Ramos (cell line): Measurements from ENCODE around the gene HYCC2.
"Not testable (repeated sequence)": the region's sequence is repeated elsewhere in the genome, so short reads cannot be mapped to it uniquely, and the experiment has no call there.

Experiments
- in situ Hi-C: fragments of 300-500 bp; cut with MboI; formaldehyde crosslinking; loops from one replicate; pipeline ENCODE4 v1.14.3; 2022; ENCODE audit warnings: low sequenced_read_pairs; ENCODE audit not compliant: unreplicated experiment

Gene HYCC2

GRCh38 chr2:201073071-201073470 lies 1.6 kb upstream of the HYCC2 start:
- in situ Hi-C loops: no loop called here

DNA sequence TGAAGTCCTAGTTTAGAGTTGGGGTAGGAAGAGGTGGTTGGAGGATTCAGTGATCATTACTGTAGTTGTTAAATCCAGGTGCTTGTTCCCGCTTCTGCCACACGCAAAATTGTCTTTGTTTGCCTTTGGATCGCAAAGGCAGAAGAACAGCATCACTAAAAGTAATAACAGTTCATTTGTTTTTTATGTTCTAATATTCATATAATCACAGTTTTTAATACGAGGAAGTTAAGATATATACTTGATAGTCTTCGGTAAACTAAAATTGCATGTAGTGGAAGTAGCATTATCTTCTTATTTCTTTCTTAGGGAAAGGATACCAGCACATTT lies 695 bp upstream of the HYCC2 start:
- in situ Hi-C loops: no loop called here

- in situ Hi-C loops: no loop called here
Observed at GRCh38 chr2:201070948-201071478, 458 bp downstream of the HYCC2 start.

DNA sequence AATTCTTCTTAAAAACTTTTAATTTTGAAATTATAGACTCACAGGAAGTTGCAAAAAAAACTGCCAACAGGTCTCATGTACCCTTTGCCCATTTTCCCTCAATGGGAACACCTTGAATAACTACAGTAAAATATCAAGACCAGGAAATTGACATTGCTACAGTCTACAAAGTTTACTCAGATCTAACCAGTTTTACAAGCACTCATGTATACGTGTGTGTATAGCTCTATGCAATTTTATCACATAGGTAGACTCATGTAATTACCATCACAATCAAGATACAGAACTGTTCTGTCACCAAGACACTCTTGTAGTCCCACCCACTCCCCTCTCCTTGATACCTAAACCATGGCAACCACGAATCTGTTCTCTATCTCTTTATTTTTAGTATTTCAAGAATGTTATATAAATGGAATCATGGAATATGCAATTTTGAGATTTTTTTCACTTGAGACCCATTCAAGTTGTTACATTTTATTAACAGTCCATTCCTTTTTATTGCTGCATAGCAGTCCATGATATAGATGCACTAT lies 6.6 kb downstream of the HYCC2 start:
- in situ Hi-C loops: no loop called here

DNA sequence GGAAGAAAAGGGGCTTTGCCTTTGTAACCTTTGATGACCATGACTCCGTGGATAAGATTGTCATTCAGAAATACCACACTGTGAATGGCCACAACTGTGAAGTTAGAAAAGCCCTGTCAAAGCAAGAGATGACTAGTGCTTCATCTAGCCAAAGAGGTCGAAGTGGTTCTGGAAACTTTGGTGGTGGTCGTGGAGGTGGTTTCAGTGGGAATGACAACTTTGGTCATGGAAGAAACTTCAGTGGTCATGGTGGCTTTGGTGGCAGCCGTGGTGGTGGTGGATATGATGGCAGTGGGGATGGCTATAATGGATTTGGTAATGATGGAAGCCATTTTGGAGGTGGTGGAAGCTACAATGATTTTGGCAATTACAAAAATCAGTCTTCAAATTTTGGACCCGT lies 8.0 kb downstream of the HYCC2 start:
- in situ Hi-C loops: not testable (repeated sequence)

DNA sequence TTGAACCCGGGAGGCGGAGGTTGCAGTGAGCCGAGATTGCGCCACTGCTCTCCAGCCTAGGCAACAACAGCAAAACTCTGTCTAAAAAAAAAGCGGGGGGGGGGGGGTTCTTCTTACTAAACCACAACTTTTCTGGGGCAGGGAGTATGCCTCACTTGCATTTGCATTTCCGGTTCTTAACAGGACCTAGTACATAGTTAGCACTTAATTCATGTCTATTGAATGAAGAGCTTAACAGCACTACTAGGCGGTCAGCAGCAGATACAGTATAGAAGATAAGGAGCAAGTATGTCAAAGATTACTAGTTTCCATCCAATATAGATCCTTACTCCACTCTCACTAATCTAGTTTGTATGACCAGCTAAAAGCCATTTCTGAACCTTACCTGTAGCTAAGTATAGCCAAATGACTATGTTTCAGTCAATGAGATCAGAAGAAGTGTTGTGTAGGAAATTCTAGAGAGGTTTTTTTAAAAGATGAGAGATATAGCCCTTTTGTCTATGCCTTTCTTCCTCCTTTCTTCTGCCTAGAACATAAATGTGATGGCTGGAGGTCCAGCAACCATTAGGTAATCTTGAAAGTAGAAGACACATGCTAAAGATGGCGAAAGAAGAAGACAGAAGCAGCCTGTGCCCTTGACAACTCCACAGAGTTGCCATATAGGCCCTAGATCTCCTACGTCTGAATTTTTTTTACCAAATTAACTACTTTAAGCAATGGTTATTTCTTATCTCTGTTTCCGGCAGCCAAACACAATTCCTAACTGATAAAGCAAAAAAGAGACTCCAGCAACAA lies 11.3 kb downstream of the HYCC2 start:
- in situ Hi-C loops: no loop called here

DNA sequence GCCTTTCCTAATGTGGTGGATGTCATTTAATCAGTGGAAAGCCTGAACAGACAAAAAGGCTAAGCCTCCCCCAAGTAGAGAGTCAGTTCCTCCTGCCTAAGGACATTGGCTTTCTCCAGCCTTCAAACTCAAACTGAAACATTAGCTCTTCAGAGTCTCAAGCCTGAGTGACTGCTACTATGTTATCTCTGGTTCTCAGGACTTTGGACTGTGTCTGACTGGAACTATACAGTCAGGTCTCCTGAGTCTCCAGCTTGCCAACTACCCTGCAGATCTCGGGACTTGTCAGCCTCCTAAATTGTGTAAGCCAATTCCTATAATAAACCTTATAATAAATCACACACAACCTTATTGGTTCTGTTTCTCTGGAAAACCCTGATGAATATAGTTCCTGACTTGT lies 12.6 kb downstream of the HYCC2 start:
- in situ Hi-C loops: no loop called here

DNA sequence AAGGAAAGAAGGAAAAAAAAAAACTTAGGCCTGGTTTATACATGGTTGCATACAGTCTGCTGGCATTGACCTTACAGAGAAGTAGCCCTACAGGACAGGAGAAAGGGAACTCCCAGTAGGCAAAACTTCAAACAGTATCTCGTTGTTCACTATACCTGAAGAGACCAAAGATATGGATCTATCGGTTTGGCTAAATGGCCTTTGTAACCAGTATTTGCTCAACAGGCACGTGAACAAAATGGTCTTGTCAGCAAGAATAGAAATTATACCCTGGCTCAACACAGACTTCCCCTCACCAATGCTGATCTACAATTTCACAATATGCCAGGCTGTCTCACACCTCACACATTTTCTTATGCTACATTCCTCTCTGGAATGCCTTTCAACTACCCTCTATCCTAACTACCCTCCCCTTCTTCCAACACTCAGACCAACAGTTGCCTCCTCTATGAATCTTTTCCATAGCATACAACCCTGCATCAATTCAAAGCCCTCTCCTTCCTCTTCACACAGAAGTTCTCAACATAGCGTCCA lies 13.7 kb downstream of the HYCC2 start:
- in situ Hi-C loops: no loop called here

DNA sequence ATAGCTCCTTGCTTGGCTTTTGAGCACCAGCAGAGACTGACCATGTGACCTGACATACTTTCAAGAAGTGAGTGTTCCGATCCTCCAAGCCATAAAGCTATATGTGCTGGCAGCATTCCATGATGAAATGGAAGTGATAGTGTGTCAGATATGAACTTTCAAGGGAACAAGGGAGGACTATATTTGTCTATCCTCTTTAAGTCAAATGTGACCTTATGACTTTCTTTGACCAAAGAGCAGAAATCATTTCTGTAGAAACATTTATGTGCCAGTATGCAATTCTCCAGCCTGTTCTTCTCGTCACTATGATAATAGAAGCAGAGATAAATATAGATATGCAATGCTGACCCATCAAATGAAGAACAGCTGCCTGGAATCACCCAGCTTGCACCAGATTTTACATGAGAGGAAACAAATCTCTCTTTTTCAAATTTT lies 14.4 kb downstream of the HYCC2 start:
- in situ Hi-C loops: no loop called here

DNA sequence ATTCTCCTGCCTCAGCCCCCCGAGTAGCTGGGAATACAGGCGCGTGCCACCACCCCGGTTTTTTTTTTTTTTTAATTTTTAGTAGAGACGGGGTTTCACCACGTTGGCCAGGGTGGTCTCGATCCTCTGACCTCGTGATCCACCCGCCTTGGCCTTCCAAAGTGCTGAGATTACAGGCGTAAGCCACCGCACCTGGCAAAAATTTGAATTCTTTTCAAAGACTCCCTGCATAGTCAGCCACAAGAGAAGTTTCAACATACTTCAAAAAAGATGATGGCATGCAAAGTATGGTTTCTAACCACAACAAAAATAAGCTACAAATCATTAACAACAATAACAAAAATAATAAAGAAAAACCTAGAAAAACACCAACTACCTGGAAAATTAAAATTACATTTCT lies 22.0 kb downstream of the HYCC2 start:
- in situ Hi-C loops: no loop called here

DNA sequence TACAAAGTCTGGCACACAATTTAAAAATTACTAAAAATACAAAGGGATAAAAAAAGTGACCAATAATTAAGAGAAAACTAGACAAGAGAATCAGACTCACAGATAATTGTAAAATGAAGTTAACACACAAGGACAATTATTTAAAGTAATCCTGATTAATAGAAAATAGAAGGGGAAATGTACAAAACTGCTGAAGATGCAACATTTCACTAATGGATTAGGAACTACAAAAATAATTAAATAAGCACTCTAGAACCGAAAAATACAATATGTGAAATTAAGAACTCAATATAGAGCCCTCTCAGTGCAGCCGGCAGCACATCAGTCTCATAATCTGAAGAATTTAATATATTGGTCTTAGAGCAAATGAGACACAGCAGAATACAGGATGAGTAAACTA lies 24.6 kb downstream of the HYCC2 start:
- in situ Hi-C loops: no loop called here

DNA sequence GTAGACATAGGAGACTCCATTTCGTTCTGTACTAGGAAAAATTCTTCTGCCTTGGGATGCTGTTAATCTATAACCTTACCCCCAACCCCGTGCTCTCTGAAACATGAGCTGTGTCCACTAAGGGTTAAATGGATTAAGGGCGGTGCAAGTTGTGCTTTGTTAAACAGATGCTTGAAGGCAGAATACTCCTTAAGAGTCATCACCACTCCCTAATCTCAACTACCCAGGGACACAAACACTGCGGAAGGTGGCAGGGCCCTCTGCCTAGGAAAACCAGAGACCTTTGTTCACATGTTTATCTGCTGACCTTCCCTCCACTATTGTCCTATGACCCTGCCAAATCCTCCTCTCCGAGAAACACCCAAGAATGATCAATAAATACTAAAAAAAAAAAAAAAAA lies 28.4 kb downstream of the HYCC2 start:
- in situ Hi-C loops: not testable (repeated sequence)

GRCh38 chr2:201042451-201042850 lies 29.0 kb downstream of the HYCC2 start:
- in situ Hi-C loops: not testable (repeated sequence)

DNA sequence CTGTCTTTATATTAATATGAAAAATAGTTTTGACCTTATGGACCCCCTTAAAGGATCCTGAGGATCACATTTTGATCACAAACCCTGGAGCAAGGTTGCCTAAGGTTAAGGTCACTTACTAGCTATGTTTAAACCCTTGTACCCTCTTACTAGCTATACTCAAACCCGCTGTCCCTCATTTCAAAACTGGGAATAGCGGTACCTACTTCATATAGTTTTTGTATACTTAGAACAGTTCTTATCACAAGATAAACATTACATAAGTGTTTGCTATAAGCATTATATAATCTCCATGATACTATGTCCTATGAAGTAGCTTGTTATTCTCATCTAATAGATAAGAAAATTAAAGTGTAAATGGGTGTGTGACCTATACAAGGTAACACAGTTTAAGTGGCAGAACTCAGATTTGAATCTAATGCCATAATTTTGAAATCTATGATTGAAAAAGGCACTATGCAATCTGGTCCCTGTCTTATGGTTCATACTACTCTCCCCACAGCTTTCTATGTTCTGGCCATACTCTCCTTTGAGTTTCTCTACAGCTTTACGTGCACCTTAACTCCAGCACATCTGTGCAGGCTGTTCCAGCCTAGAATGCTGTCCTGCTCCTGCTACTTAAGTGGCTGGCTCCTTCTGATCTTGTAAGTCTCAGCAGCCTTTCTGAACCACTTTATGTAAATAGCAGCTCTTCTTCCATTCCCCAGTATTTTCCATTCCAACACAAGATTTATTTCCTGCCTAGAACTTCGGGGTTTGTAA lies 30.4 kb downstream of the HYCC2 start:
- in situ Hi-C loops: no loop called here

DNA sequence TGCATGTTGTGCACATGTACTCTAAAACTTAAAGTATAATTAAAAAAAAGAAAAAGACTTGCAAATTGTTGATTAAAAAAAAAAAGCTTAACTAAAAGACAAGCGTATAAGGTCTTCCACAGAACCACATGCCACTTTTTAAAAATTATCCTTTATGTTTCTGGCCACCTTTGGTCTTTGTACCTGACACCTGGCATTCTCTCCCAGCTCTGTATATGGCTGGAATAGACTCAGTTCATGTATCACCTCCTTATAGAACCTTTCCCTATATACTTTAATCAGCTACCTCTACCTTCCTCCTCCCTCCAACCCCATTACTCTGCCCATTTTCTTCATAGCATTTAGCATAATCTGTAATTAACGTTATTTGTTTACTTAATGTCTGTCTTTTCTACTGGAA lies 32.6 kb downstream of the HYCC2 start:
- in situ Hi-C loops: no loop called here

DNA sequence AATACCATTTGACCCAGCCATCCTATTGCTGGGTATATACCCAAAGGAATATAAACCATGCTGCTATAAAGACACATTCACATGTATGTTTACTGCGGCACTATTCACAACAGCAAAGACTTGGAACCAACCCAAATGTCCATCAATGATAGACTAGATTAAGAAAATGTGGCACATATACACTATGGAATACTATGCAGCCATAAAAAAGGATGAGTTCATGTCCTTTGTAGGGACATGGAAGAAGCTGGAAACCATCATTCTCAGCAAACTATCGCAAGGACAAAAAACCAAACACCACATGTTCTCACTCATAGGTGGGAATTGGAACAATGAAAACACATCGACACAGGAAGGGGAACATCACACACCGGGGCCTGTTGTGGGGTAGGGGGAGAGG lies 33.1 kb downstream of the HYCC2 start:
- in situ Hi-C loops: not testable (repeated sequence)

DNA sequence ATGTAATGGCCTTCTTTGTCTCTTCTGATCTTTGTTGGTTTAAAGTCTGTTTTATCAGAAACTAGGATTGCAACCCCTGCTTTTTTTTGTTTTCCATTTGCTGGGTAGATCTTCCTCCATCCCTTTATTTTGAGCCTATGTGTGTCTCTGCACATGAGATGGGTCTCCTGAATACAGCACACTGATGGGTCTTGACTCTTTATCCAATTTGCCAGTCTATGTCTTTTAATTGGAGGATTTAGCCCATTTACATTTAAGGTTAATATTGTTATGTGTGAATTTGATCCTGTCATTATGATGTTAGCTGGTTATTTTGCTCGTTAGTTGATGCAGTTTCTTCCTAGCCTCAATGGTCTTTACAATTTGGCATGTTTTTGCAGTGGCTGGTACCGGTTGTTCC lies 37.1 kb downstream of the HYCC2 start:
- in situ Hi-C loops: not testable (repeated sequence)

- in situ Hi-C loops: no loop called here
Observed at GRCh38 chr2:201024518-201024917, 47.0 kb downstream of the HYCC2 start.

- in situ Hi-C loops: no loop called here
Observed at GRCh38 chr2:201021914-201022313, 49.6 kb downstream of the HYCC2 start.
